HL-60 (cell line): Measurements from ENCODE around the gene SPIRE1.

Experiments used
- DNase-seq, 2 experiments: peaks; one replicate each; pipeline ENCODE4 v3.0.0-alpha.2; 2010 to 2020; ENCODE audit warnings: low read depth in 1 of 2, low spot score in 1 of 2
- H3K27ac ChIP-seq: fragments of 250-450 bp; sonication (Bioruptor Pico); replicated peaks from 2 replicates; pipeline ENCODE4 v1.5.1; 2020; ENCODE audit warnings: mild to moderate bottlenecking, moderate library complexity
- H3K27me3 ChIP-seq: fragments of 250-450 bp; sonication (Bioruptor Pico); 2 replicates; pipeline ENCODE4 v1.5.1; 2021; ENCODE audit warnings: mild to moderate bottlenecking, moderate library complexity; ENCODE audit not compliant: insufficient read depth, poor library complexity, severe bottlenecking
- H3K4me3 ChIP-seq: replicated peaks from 2 replicates; pipeline ENCODE4 v1.5.1; 2011; ENCODE audit warnings: mild to moderate bottlenecking, control low read depth, low read length; ENCODE audit not compliant: insufficient read depth
- CTCF ChIP-seq: IDR thresholded peaks from one replicate; pipeline ENCODE4 v1.5.1; 2011; ENCODE audit warnings: low read length, control low read depth, inconsistent platforms; ENCODE audit not compliant: insufficient read depth
- GABPA ChIP-seq: IDR thresholded peaks from 2 replicates; pipeline ENCODE4 v1.6.1; 2012; ENCODE audit warnings: low read depth
- POLR2AphosphoS5 ChIP-seq: IDR thresholded peaks from 2 replicates; pipeline ENCODE4 v1.6.1; 2012; ENCODE audit warnings: low read depth
- REST ChIP-seq: IDR thresholded peaks from 2 replicates; pipeline ENCODE4 v1.6.1; 2012; ENCODE audit warnings: low read depth; ENCODE audit not compliant: insufficient replicate concordance
- SPI1 ChIP-seq: IDR thresholded peaks from 2 replicates; pipeline ENCODE4 v1.6.1; 2012; ENCODE audit warnings: low read depth, mild to moderate bottlenecking, borderline replicate concordance

The SPIRE1 gene

GRCh38 chr18:12574494-12575185 lies 83.3 kb downstream of the SPIRE1 start:
- TF ChIP-seq REST (no peak), GABPA (no peak), SPI1 (no peak), POLR2AphosphoS5 (no peak), CTCF (no peak)
- Histone ChIP-seq H3K27ac (no peak overlapping the region), H3K4me3 (no peak overlapping the region), H3K27me3 (peaks cover 5% of the 10 kb centered on the region)
- no peak for DNase-seq

- Histone ChIP-seq H3K4me3 (no peak overlapping the region), H3K27ac (no peak overlapping the region), H3K27me3 (peaks cover 5% of the 10 kb centered on the region)
- DNase-seq, result no peak
- TF ChIP-seq REST, result no peak
- TF ChIP-seq CTCF, result no peak
- no peak for TF ChIP-seq SPI1
- TF ChIP-seq POLR2AphosphoS5, result no peak
- no peak for TF ChIP-seq GABPA
Measured at GRCh38 chr18:12571630-12572029, 86.3 kb downstream of the SPIRE1 start.

GRCh38 chr18:12569791-12570190 lies 88.1 kb downstream of the SPIRE1 start:
- TF ChIP-seq CTCF, result no peak
- no peak for TF ChIP-seq GABPA
- no peak for TF ChIP-seq REST
- TF ChIP-seq SPI1, result no peak
- TF ChIP-seq POLR2AphosphoS5, result no peak
- no peak for DNase-seq
- Histone ChIP-seq H3K27ac (no peak overlapping the region), H3K27me3 (peaks cover 5% of the 10 kb centered on the region), H3K4me3 (no peak overlapping the region)
